ENCODE measurements around the gene RHPN2.
A peak's percentile ranks its signal among the peaks of the same experiment; 100 is the strongest.
"Not testable (repeated sequence)": the region's sequence is repeated elsewhere in the genome, so short reads cannot be mapped to it uniquely, and the experiment has no call there.

The RHPN2 gene

DNA sequence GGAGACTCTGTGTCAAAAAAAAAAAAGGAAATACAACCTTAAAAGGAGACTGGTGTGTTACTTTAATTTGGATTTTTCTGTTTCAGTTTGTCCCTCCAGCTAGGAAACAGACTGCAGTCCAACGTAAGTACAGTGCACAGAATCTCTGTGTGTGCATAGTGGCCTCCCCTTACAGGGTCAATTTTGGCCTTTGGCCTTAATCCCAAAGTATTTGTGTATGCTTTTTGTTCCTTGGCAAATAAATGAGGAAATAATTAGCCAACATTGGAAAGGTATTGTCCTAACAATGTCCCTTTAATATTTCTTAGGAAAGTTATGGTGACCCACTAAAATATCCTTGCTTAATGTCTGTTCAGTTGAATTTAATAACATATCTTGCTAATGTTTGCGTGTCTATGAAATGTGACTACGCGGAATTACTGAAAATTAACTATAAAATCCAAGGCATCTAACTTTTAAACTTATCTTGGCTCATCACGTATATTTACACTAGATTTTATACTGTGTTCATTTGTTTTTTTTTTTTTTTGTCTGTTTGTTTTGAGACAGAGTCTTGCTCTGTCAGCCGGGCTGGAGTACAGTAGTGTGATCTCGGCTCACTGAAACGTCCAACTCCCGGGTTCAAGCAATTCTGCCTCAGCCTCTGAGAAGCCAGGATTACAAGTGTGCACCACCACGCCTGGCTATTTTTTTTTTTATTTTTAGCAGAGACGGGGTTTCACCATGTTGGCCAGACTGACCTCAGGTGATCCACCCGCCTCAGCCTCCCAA, 39.0 kb downstream of the RHPN2 start:
- DNase-seq = not testable (repeated sequence)

DNA sequence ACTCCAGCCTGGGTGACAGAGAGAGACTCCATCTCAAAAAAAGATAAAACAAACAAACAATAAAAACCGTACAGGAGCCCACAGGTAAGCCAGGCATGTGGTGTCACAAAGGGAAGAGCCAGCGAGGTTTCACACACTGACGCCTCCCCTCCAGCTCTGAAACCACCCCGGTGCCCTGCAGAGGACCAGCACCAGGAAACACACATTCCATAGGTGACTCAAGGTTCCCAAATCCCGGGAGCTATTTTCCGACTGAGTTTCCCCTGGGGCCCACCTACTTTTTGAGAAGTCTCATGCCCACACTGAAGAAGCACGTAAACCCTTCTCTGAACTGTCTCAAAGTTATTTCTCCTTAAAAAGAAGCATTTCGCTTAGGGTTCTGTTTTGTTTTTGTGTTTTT, 40.3 kb downstream of the RHPN2 start:
- no peak for DNase-seq

DNA sequence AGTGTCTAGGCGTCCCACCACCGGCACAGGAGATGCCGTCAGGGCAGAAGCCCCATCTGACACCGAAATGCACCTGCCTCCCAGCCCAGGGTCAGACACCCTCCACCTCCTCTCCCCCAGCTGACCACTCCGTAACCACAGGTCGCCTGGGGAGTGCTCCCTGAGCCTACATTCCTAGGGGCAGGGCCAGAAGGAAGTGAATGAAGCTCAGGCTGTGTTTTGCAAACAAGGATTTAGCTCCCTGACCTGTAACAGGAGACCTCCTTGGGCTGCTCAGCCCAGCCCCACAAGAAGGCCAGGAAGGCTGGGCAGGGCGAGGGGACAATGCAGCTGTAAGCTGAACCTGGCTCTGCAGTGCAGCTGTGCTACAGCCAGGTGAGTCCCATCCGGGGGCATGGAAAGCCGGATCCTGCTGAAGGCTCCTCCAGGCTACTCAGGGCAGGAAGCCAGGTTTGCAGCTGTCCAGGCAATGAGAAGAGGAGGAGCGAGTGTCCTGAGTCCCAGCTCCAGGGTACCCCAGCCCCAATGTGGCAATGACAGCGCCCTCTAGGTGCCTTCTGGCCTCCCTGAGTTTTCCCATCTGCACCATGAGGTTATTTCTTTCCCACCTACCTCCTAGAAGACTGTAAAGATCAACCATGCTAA, 42.1 kb downstream of the RHPN2 start:
- DNase-seq = no peak

DNA sequence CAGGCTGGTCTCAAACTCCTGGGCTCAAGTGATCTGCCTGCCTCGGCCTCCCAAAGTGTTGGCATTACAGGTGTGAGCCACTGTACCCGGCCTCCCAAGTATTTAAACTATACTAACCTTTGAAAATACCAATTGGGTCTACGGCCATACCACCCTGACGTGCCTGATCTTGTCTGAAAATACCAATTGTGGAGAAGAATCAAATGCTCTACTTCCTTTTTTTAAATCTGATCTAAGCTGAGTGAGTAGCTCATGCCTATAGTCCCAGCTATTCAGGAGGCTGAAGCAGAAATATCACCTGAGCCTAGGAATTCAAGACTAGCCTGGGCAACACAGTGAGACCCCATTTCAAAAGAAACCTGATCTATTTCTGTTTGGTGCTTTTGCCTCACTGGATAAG, 53.8 kb downstream of the RHPN2 start:
- not testable (repeated sequence) for DNase-seq

DNA sequence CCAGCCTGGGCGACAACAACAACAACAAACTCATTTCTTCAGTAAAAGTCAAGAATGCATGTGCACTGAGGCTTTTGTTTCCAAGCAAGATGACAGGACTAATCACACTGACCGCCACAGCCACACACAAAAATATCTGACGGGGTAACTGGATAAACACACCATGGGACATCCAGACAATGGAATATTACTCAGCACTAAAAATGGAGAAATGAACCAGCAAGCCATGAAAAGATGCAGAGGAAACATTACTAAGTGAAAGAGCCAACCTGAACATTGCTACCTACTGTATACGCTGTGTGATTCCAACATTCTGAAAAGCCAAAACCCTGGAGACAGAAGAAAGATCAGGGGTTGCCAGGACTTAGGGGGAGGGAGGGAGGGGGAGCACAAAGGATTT, 56.0 kb downstream of the RHPN2 start:
- DNase-seq = no peak

DNA sequence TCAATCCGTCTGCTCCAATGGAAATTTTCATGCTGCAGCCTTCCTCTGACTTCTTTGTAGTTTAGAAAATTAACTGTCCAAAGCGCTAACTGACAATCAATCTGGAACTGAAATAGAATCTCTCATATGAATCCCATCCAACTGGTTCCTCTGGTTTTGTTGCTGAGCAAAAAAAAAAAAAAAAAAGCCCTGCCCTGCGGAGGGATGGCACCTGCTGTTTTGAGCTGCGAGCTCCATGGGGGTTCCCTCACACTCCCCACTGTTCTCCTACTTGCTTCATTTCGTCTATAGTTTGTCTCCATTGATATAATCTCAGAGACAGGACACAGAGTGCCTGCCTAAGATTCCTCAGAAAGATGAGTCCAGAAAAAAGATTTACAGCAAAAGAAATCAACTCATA, 59.2 kb downstream of the RHPN2 start:
- DNase-seq = no peak

DNA sequence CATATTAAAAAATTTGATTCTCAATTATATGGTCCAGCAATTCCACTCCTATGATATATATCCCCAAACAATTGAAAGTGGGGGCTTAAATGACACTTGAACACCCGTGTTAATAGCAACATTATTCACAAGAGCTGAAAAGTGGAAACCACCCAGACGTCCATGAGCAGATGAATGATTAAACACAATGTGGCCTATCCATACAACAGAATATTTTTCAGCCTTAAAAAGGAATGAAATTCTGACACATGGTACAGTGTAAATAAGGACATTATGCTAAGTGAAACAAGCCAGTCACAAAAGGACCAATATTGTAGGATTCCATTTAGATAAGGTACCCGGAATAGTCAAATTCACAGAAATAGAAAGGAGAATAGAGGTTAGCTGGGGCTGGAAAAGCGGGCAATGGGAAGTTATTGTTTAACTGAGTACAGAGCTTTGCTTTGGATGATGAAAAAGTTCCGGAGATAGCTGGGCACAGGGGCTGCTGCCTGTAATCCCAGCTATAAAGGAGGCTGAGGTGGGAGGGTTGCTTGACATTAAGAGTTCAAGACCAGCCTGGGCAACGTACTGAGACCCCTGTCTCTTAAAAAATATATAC, 61.2 kb downstream of the RHPN2 start:
- not testable (repeated sequence) for DNase-seq

DNA sequence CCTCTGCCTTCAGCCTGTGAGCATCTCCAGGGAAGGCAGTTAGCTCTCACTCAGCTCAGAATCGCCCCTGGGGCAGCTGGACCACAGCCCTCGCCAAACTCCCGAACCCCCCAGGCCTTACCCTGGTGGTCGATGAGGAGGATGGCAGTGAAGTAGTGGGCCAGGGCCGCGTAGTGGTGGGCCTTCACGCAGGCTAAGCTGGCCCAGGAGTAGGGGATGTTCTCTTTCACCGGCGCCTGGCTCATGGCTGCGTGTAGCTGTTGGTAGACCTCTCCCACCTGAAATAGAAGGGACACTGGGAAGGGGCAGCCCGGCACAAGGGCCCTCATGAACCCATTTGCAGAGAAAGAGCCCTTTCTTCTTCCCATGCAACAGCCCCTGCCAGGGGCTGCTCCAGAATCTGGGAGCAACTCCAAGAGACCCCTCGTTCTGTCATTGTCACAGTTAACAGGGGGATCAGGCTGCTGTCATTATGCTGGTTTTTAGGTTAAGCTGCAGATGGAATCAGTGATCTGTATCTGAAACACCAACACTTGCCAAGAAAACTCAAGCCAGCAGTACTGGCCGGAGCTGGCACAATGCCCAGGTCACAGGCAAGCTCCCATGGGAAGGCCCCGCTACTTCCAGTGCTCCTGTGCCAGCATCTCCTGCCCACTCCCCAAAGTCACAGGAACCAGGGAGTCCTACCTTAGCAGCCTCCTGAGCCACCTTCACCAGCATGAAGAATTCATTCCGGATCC, 62.4 kb downstream of the RHPN2 start:
- DNase-seq = peak; percentile 37

DNA sequence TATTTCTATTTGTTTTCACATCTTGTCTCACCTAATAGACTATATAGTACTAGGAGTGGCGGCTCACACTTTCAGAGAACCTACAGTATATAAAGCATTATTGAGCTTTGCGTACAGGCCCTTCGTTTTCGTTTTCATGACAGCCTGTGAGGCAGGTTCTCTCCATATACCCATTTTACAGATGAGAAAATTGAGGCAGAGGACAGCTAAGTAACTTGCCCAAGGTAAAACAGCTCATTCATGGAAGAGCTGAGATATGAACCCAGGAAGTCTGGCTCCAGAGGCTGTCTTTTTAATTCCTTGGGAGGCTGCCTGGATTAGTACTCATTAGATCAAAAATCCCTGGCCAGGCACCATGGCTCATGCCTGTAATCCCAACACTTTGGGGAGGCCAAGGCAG, 63.8 kb downstream of the RHPN2 start:
- DNase-seq = no peak

DNA sequence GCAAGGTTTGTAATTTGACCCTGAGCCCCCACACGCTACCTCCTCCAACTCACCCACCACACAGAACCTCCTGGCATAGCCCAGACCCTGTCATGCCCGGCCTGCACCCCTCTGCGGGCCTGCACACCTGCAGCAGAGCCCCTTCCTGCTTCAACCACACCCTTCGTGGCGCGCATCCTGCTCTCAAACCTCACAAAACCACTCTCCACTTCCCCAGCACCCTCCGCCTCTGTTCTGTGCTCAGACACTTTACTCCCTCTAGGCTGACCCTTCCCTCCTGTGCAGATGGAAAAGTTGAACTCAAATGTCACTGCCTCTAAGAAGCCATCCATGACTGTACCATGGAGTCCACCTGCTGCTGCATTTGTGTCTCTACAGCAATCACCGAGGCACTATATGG, 64.2 kb downstream of the RHPN2 start:
- DNase-seq = no peak

DNA sequence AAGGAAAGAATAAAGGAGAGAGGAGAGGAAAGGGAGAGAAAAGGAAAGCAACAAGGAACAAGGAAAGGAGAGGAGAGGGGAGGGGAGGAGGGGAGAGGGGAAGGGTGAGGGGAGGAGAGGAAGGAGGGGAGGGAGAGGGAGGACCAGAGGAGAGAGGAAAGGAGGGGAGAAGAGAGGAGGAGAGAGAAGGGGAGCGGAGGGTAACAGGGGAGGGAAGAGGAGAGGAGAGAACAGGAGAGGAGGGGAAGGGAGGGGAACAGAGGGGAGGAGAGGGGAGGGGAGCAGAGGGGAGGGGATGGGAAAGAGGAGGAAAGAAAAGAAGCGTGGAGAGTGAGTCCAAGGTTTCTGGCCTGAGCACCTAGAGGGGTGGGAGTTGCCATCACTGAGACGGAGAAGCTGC, 66.0 kb downstream of the RHPN2 start:
- no peak for DNase-seq

DNA sequence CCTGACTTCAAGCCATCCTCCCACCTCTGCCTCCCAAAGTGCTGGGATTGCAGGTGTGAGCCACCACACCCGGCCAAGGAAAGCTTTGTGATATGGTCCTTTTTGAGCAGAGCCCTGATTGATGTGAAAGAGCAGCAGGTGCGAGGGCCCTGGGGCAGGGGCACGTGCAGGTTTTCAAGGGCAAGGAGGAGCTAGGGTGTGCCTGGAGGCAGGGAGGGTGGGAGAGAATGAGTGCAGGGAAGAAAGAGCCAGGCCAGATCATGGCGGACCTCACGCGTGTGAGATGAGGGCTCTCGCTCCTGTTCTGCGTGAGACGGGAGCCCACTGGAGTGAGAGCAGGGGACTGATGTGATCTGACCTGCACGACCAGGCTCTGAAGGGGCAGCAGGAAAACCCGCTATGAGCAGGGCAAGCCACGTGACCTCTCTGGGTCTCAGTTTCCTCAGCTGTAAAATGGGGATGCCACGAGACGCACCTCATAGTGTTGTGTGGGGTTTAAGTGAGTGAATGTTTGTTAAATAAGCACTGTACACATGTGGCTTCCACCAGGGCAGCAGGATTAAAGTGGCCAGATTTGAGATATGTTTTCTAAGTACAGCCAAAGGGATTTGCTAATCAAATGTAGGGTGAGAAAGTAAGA, 66.9 kb downstream of the RHPN2 start:
- DNase-seq = no peak

DNA sequence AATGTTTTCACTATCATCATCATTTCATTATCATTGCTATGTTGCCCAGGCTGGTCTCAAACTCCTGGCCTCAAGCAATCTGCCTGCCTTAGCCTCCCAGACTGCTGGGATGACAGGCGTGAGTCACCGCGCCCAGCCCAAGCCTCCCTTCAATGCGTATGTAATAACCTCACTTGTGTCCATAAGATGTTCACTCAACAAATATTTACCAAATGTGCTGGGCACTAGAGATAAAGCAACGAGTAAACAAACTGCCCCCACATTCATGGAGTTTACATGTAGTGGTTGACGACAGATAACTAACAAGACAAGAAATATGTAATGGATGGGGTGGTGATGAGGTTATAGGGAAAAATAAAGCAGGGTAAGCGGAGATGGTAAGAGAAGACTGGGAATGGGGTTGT, 67.6 kb downstream of the RHPN2 start:
- DNase-seq = not testable (repeated sequence)

DNA sequence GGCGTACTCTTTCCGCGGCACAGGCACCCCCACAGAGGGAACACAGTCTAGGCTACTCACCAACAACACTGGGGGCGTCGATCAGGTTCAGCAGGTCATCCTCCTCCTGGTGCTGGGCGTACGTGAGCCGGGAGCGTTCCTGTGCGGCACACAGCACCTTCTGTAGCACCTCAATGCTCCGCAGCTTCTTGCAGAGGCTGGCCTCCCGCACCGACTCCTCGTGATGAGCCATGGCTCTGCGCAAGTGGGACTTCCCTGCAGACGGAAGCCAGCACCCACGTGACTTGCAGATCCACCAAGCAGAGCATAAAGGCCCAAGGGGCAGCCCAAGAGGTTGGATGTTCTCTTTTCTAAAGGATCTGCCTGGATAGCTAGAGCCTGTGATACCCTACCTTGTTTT, 68.7 kb downstream of the RHPN2 start:
- DNase-seq = not testable (repeated sequence)

DNA sequence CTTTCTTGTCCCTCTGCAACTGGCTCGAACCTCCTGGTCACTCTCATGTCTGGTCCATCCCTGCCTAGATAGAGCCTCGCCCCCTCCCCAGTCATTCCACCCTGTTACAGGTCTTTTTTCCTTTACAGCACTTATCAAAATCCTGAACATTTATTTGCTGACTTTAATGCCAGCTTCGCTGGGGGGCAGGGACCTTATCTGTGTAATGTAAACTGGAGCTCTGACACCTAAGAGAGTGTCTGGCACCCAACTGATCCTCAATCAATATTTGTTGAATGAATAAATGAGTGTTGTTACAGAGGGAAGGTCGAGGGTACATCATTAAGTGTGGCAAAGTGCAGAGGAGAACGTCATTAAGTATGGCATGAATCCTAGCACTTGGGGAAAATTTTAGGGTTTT, 76.0 kb downstream of the RHPN2 start:
- no peak for DNase-seq

DNA sequence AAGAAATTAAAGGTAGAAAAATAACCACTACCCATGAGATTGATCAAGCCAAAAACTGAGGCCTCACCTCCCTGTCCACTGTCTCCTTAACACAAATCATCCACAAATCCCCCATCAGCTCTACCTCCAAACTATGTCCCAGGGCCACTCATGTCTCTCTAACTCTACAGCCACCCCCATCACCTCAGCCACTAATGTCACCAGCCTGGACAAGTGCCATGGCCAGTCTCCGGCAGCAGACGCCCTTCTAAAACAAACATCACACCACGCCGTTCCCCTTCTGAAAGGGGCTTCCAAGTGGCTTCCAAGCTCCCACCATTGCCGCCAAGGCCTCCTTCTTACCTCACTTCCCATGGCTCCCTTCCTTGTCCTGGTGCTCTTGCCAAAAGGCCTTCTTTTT, 76.4 kb downstream of the RHPN2 start:
- not testable (repeated sequence) for DNase-seq

DNA sequence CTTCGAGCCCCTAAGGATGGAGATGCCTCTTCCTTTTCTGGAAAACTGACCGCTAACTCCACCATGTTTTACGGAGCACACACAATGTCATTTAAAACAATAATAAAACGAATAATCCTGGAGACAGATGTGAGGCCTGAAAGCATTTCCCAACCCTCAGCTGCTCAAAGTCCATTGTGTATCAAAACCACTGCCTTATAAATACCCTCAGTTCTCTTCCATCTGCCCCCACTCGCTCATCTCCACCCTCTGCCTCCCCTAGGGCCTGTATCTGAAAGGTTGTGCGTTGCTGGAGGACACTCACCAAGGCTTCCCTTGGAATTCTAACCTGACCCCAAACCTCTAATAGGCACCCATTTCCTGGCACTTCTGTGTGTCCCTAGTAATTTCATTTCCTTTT, 82.2 kb downstream of the RHPN2 start:
- not testable (repeated sequence) for DNase-seq

DNA sequence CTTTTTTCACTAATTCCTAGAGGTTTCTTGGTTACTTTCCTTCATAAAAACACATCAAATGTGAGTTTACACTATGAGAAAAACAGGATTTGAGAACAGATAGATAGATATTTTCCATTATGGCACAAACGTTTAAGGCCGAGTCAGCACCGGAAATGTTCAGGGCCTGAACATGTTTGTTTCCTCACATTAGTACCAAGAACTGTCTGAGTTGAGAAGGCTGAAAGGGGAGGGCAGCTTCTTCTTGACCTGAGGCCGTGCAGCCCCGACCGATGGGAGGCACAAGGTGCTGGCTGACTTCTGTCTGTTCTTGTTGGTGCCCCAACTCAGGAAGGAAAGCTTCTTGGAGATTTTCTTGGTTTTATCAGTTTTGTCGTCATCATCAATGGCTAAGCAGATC, 84.9 kb downstream of the RHPN2 start:
- not testable (repeated sequence) for DNase-seq

DNA sequence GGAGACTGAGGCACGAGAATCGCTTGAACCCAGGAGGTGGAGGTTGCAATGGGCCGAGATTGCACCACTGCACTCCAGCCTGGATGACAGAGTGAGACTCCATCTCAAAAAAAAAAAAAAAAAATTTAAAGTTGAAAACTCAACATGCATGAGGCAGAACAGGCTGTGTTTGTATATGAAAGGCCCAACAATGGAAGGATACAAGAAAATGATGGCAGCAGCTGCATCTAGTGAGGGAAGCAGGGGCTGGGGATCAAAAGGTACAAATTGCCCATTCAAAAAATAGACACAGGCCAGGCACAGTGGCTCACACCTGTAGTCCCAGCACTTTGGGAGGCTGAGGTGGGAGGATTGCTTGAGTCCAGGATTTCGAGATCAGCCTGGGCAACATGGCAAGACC, 86.9 kb downstream of the RHPN2 start:
- not testable (repeated sequence) for DNase-seq

DNA sequence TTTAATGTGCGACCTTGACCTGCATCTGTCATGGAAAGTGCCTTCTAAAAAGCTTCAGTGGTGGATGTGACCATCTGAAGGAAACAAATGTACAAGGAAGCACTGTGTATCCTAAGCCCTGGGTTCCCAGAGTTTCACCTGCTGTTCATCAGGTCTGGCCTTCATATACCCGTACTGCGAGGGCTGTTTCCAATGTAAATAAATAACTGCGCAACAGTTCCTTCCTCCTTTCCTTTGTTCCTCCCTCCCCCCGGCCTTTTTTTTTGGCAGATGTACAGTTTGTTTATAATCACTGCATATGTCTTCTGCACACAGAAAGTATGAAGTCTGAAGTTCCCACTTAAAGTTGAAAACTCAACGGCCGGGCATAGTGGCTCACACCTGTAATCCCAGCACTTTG, 87.4 kb downstream of the RHPN2 start:
- no peak for DNase-seq

DNA sequence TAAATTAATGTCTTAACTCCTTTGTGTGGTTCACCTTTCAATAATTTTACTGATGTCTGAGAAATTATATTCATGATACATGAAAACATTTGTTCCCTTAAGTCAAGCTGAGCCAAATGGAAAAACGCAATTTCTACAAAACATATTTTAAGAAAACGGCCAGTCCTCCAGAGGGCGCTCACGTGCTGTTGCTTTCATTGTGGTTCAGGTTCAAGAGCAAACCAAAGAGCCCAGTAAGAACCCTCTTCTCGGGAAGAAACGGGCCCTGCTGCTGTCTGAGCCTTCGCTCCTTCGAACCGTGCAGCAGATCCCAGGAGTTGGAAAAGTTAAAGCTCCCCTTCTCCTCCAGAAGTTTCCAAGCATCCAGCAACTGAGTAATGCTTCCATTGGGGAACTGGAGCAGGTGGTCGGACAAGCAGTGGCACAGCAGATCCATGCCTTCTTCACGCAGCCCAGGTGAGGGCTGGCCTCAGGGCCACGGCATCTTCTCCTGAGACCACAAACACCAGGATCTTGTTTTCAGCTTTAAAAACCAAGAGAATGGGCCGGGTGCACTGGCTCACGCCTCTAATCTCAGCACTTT, 88.4 kb downstream of the RHPN2 start:
- peak; percentile 35 for DNase-seq

DNA sequence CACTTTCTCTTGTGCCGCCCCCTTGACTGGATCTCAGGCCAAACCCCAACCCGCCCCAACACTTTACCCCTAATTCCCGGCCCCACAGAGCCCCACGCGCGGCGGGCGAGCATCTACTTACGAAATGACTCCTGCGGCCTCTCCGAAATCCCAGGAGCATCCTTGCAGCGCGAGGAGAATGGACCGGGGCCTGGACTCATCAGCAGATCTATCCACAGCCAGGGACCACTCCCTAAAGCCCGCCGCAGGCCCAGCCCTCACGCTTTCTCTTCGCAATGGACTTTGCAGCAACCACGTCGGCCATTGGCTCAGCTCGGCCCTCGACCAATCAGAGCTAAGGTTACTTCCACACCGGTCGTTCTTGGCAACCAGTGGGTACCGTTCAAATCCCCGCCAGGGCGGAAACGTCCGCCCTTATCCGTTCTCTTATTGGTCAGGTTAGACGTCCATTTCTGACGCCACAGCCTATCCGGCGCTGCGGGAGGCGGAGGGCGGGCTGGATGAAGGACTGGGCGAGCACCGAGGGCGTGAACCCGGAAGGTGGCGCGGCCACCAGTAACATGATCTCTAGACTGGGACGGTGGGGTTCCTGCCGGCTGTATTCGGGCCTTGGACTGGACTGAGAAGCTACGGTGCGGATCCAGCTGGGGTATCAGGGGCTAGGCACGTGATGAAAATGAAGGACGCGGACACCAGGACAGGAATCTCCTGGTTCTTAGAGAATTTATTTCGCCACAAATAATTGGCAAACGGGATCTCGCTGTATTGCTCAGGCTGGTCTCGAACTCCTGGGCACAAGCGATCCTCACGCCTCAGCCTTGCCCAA, 92.8 kb downstream of the RHPN2 start, which contains the start of the genes CEP89 and FAAP24:
Gene CEP89 (minus strand): TSS at position 244 of the 826 bp plus-strand sequence. CDS start 84 bp downstream, at position 160.
Gene FAAP24 (plus strand): TSS at position 528 of the 826 bp plus-strand sequence. CDS start 955 bp downstream, outside the sequence.
- DNase-seq = peak; percentile 94
